Ishikawa (cell line): ENCODE results near the gene FFAR3.

Experiments used
- NFIC ChIP-seq: IDR thresholded peaks from 2 replicates; pipeline ENCODE4 v1.6.1; 2012
- TAF1 ChIP-seq: IDR thresholded peaks from 2 replicates; pipeline ENCODE4 v1.6.1; 2012; ENCODE audit warnings: low read depth, mild to moderate bottlenecking
- TCF12 ChIP-seq: IDR thresholded peaks from 2 replicates; pipeline ENCODE4 v1.6.1; 2012; ENCODE audit warnings: low read depth

GRCh38 chr19:35352448-35353304 lies 5.6 kb upstream of the FFAR3 start:
- no peak for TF ChIP-seq TCF12
- no peak for TF ChIP-seq TAF1
- no peak for TF ChIP-seq NFIC
